SK-N-SH (cell line): ENCODE measurements around the gene AXIN1. TPM values are rescaled to one million over a fixed set of nuclear protein-coding genes. Genes with fewer than 3 reads are reported as not detected.
"Not testable (repeated sequence)": the region's sequence is repeated elsewhere in the genome, so short reads cannot be mapped to it uniquely, and the experiment has no call there.

Experiments
- CTCF ChIA-PET: fragments of 300-600, 350-600 bp; formaldehyde crosslinking; extraction: SDS; loops from one replicate; lab custom pipeline; 2021; lab: Yijun Ruan, JAX
- POLR2A ChIA-PET: fragments of 350-600 bp; sonication (Branson Sonifier 250); formaldehyde crosslinking; extraction: SDS; loops from one replicate; lab custom pipeline; 2020; ENCODE audit warnings: antibody characterized with exemption, inconsistent platforms; lab: Yijun Ruan, JAX
- DNase-seq: peaks from one replicate; pipeline ENCODE4 v3.0.0; 2012
- H2AFZ ChIP-seq: fragments of 200-600 bp; sonication (generic); 2 replicates; pipeline ENCODE4 v1.8.1; 2016; ENCODE audit warnings: antibody characterized with exemption, mild to moderate bottlenecking, low read depth
- H3F3A ChIP-seq: fragments of 200-600 bp; sonication (generic); replicated peaks from 2 replicates; pipeline ENCODE3; 2016; ENCODE audit warnings: antibody characterized with exemption, mild to moderate bottlenecking; ENCODE audit not compliant: insufficient read depth
- H3K27ac ChIP-seq, 2 experiments: fragments of 200-500 bp in 1 of 2; fragments of 200-600 bp in 1 of 2; sonication (Bioruptor generic) in 1 of 2; sonication (generic), shearing (Covaris generic) in 1 of 2; 2 replicates each; pipeline versions ENCODE4 v1.5.1 to v1.6.1; 2014 to 2016; ENCODE audit warnings: low read depth in 2 of 2, inconsistent platforms in 1 of 2, low read length in 1 of 2, mild to moderate bottlenecking in 1 of 2, mixed read lengths in 1 of 2
- H3K27me3 ChIP-seq: fragments of 200-600 bp; sonication (generic), shearing (Covaris generic); 2 replicates; pipeline ENCODE4 v1.6.1; 2016; ENCODE audit warnings: mixed run types; ENCODE audit not compliant: insufficient read depth
- H3K36me3 ChIP-seq, 2 experiments: fragments of 200-500 bp in 1 of 2; fragments of 200-600 bp in 1 of 2; sonication (Bioruptor generic) in 1 of 2; sonication (generic) in 1 of 2; replicated peaks in 1 of 2; 2 replicates each; pipeline versions ENCODE3 to v1.5.1; 2014 to 2016; ENCODE audit warnings: low read length in 1 of 2, mild to moderate bottlenecking in 1 of 2; ENCODE audit not compliant: insufficient read depth in 2 of 2, control insufficient read depth in 1 of 2
- H3K4me1 ChIP-seq, 2 experiments: fragments of 200-500 bp in 1 of 2; fragments of 200-600 bp in 1 of 2; sonication (Bioruptor generic) in 1 of 2; sonication (generic), shearing (Covaris generic) in 1 of 2; 2 replicates each; pipeline versions ENCODE4 v1.5.1 to v1.6.1; 2014 to 2016; ENCODE audit warnings: low read depth in 1 of 2, low read length in 1 of 2, mixed run types in 1 of 2; ENCODE audit not compliant: insufficient read depth in 2 of 2, control insufficient read depth in 1 of 2
- H3K4me2 ChIP-seq: fragments of 200-600 bp; sonication (generic), shearing (Covaris generic); 2 replicates; pipeline ENCODE4 v1.6.1; 2017; ENCODE audit warnings: mixed run types
- H3K4me3 ChIP-seq, 2 experiments: fragments of 200-500 bp in 1 of 2; fragments of 200-600 bp in 1 of 2; sonication (Bioruptor generic) in 1 of 2; sonication (generic), shearing (Covaris generic) in 1 of 2; 2 replicates each; pipeline versions ENCODE4 v1.5.1 to v1.8.1; 2014 to 2016; ENCODE audit warnings: low read depth in 2 of 2, inconsistent platforms in 1 of 2, low read length in 1 of 2, mild to moderate bottlenecking in 1 of 2, mixed read lengths in 1 of 2, moderate library complexity in 1 of 2
- H3K79me2 ChIP-seq: fragments of 200-600 bp; sonication (generic); 2 replicates; pipeline ENCODE4 v1.8.1; 2017; ENCODE audit warnings: mild to moderate bottlenecking; ENCODE audit not compliant: insufficient read depth
- H3K9ac ChIP-seq: fragments of 200-600 bp; sonication (generic); 2 replicates; pipeline ENCODE4 v1.6.1; 2017; ENCODE audit warnings: mixed run types
- H3K9me2 ChIP-seq: fragments of 200-600 bp; sonication (generic); 2 replicates; pipeline ENCODE4 v1.6.1; 2017; ENCODE audit warnings: mixed run types
- H3K9me3 ChIP-seq: fragments of 200-600 bp; sonication (generic); 2 replicates; pipeline ENCODE4 v1.6.1; 2017; ENCODE audit warnings: mixed run types, mild to moderate bottlenecking, moderate library complexity
- H4K20me1 ChIP-seq: fragments of 200-600 bp; sonication (generic); 2 replicates; pipeline ENCODE4 v1.6.1; 2017; ENCODE audit warnings: mild to moderate bottlenecking, mixed run types; ENCODE audit not compliant: insufficient read depth
- EP300 ChIP-seq, 2 experiments: IDR thresholded peaks; 2 replicates each; pipeline versions ENCODE4 v1.4.0 to v1.6.1; 2012; ENCODE audit warnings: borderline replicate concordance in 1 of 2, low read depth in 1 of 2, low read length in 1 of 2
- EZH2phosphoT487 ChIP-seq: fragments of 200-600 bp; sonication (generic); IDR thresholded peaks from 2 replicates; pipeline ENCODE4 v1.6.1; 2017; ENCODE audit warnings: low read depth, mixed run types, mild to moderate bottlenecking, antibody characterized with exemption, moderate library complexity, borderline replicate concordance
- FOSL2 ChIP-seq: IDR thresholded peaks from 2 replicates; pipeline ENCODE4 v1.4.0; 2012; ENCODE audit warnings: low read depth, mild to moderate bottlenecking, moderate library complexity, borderline replicate concordance
- FOXJ3 ChIP-seq: sonication (generic); formaldehyde crosslinking; IDR thresholded peaks from 2 replicates; pipeline ENCODE4 v1.5.1; 2020; ENCODE audit warnings: mild to moderate bottlenecking, missing genetic modification reagents
- FOXM1 ChIP-seq: IDR thresholded peaks from 2 replicates; pipeline ENCODE4 v1.4.0; 2012; ENCODE audit warnings: low read depth, mild to moderate bottlenecking
- GABPA ChIP-seq: IDR thresholded peaks from 2 replicates; pipeline ENCODE4 v1.4.0; 2012; ENCODE audit warnings: low read depth, mild to moderate bottlenecking
- JUND ChIP-seq: IDR thresholded peaks from 2 replicates; pipeline ENCODE4 v1.4.0; 2012
- MEF2A ChIP-seq: IDR thresholded peaks from 2 replicates; pipeline ENCODE4 v1.4.0; 2012; ENCODE audit warnings: low read depth, borderline replicate concordance
- MXI1 ChIP-seq: IDR thresholded peaks from 2 replicates; pipeline ENCODE4 v1.6.1; 2012; ENCODE audit warnings: mild to moderate bottlenecking, low read depth, low read length, improper control_type of control experiment
- NRF1 ChIP-seq: IDR thresholded peaks from 2 replicates; pipeline ENCODE4 v1.6.1; 2012; ENCODE audit warnings: low read depth, mild to moderate bottlenecking, low read length
- PBX3 ChIP-seq: IDR thresholded peaks from 2 replicates; pipeline ENCODE4; 2012
- POLR2AphosphoS5 ChIP-seq: IDR thresholded peaks from 2 replicates; pipeline ENCODE4 v1.6.1; 2012; ENCODE audit warnings: low read depth, low read length
- RAD21 ChIP-seq: IDR thresholded peaks from 2 replicates; pipeline ENCODE4 v1.6.1; 2012; ENCODE audit warnings: mild to moderate bottlenecking, low read length
- RCOR1 ChIP-seq: fragments of 150-350 bp; IDR thresholded peaks from 2 replicates; pipeline ENCODE4 v1.6.1; 2017; ENCODE audit warnings: antibody characterized with exemption, low read length
- SMC3 ChIP-seq: IDR thresholded peaks from 2 replicates; pipeline ENCODE4 v1.6.1; 2012; ENCODE audit warnings: low read depth, low read length, improper control_type of control experiment
- TEAD4 ChIP-seq: IDR thresholded peaks from 2 replicates; pipeline ENCODE4 v1.4.0; 2012; ENCODE audit warnings: mild to moderate bottlenecking, borderline replicate concordance; ENCODE audit not compliant: insufficient read depth
- USF1 ChIP-seq: IDR thresholded peaks from 2 replicates; pipeline ENCODE4 v1.4.0; 2012; ENCODE audit warnings: low read depth, borderline replicate concordance
- USF2 ChIP-seq: fragments of 150-350 bp; IDR thresholded peaks from 2 replicates; pipeline ENCODE4 v1.6.1; 2017; ENCODE audit warnings: antibody characterized with exemption, low read length, low read depth, borderline replicate concordance
- YY1 ChIP-seq: IDR thresholded peaks from 2 replicates; pipeline ENCODE4 v1.4.0; 2012; ENCODE audit warnings: low read depth, mild to moderate bottlenecking
- WGBS: methylation state at CpG from one replicate; pipeline ENCODE4 v1.1.6; 2017; ENCODE audit warnings: low lambda C conversion rate; 5-methylcytosine and 5-hydroxymethylcytosine counted together
- polyA plus RNA-seq, 3 experiments: library from polyadenylated mRNA; depleted of rRNA; stranded (reverse); fragments of >200 nt; gene quantifications; 2 replicates each; pipeline ENCODE4 v1.2.3, GENCODE V29; 2012

Gene AXIN1
- polyA plus RNA-seq, 1 of the 3 experiments (the other 2 are of a cell fraction), result 19.9 TPM

DNA sequence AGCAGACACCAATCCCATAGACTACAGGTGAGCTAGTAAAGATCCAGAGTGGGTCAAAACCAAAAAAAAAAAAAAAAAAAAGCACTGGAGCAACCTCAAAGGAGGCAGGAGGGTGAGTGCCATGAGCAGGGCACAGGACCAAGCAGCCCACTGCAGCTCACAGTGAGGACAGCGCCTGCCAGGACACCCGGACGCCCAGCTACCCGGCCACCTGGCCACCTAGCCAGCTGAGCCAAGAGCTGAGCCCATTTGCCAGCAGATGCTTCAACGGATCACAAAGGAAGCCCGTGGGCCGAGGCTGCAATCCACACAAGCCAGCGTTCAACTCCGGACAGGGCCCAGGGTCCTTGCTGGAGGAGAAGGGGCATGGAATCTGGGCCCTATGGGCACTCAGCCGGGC lies 15.1 kb downstream of the AXIN1 start:
- ChIA-PET CTCF (interaction anchor here (1.1 to 1.5 kb wide), 3 partner anchors 15 to 272 kb away, joined by 3 to 5 read pairs (median 4); partner anchors contain the start of gene AXIN1), POLR2A (no interaction called here)

DNA sequence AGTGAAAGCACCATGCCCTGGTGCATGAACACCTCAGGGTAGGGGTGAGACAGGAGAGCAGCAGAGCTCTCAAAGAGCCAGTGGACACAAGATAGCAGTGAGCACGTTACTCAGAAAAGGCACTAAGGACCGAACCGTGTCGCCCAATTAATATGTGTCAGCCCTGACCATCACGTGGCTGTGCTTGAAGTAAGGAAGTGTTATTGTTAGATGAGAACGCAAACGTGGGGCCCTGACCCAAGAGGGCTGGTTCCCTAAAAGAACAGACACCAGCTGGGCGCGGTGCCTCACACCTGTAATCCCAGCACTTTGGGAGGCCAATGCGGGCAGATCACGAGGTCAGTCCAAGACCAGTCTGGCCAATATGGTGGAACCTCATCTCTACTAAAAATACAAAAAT lies 16.3 kb downstream of the AXIN1 start:
- WGBS, result 97% methylated on average over 11 of the region's 11 CpGs
- H3K4me2 ChIP-seq, result no peak overlapping the region
- H3K27me3 ChIP-seq, result no peaks in the 10 kb centered on the region
- no peak for DNase-seq
- CTCF ChIA-PET, result interaction anchor here (0.8 to 1.4 kb wide), 2 partner anchors 16 to 271 kb away, joined by 3 to 5 read pairs; partner anchors contain the start of gene AXIN1
- H3F3A ChIP-seq, result no peaks in the 10 kb centered on the region
- no peak overlapping the region for H3K4me3 ChIP-seq
- no peak for TF ChIP-seq POLR2AphosphoS5
- TF ChIP-seq PBX3, result no peak
- TF ChIP-seq EZH2phosphoT487, result no peak
- no peak for TF ChIP-seq RAD21
- TF ChIP-seq YY1, result no peak
- no peak for TF ChIP-seq SMC3
- TF ChIP-seq RCOR1, result no peak
- no peak for TF ChIP-seq USF1
- TF ChIP-seq EP300 (IDR thresholded peaks at IDR 0.05; ENCODE audit: borderline replicate concordance in 1 of 2, low read depth in 1 of 2, low read length in 1 of 2), result no peak
- no peak for TF ChIP-seq FOXJ3
- peaks cover 90% of the 10 kb centered on the region for H4K20me1 ChIP-seq
- H3K9ac ChIP-seq, result no peak overlapping the region
- peaks cover 0 to 9% of the 10 kb centered on the region in 2 experiments; a peak in 1 of 4 replicates for H3K4me1 ChIP-seq
- H3K27ac ChIP-seq, result no peak overlapping the region
- H3K36me3 ChIP-seq, result no peaks in the 10 kb centered on the region
- peaks cover 93% of the 10 kb centered on the region for H3K79me2 ChIP-seq
- H2AFZ ChIP-seq, result no peak overlapping the region
- H3K9me3 ChIP-seq, result no peaks in the 10 kb centered on the region
- H3K9me2 ChIP-seq, result no peaks in the 10 kb centered on the region
- POLR2A ChIA-PET, result no interaction called here

More for the DNA sequence above, 15.1 kb downstream of the AXIN1 start:
- no peak for DNase-seq
- H3K27ac ChIP-seq, result no peak overlapping the region; a peak in 1 of 4 replicates
- TF ChIP-seq YY1 (no peak), FOXM1 (no peak), MXI1 (no peak), FOSL2 (no peak), JUND (no peak), PBX3 (no peak), TEAD4 (no peak), EZH2phosphoT487 (no peak), MEF2A (no peak), SMC3 (no peak), POLR2AphosphoS5 (no peak), USF2 (no peak), NRF1 (no peak), GABPA (no peak), RCOR1 (no peak)
- H3K4me2 ChIP-seq, result no peak overlapping the region
- H3K79me2 ChIP-seq, result peaks cover 90% of the 10 kb centered on the region
- no peak overlapping the region for H2AFZ ChIP-seq
- H3K9me3 ChIP-seq, result no peaks in the 10 kb centered on the region
- H3K4me1 ChIP-seq, result peaks cover 0 to 5% of the 10 kb centered on the region in 2 experiments; a peak in 1 of 4 replicates
- H3K36me3 ChIP-seq, result peaks cover 0 to under 1% of the 10 kb centered on the region in 2 experiments
- peaks cover 83% of the 10 kb centered on the region for H4K20me1 ChIP-seq
- no peak overlapping the region for H3K4me3 ChIP-seq
- no peak overlapping the region for H3K9ac ChIP-seq
- no peaks in the 10 kb centered on the region for H3F3A ChIP-seq
- H3K27me3 ChIP-seq, result no peaks in the 10 kb centered on the region
- WGBS, result 92% methylated on average over 6 of the region's 10 CpGs
- H3K9me2 ChIP-seq, result no peaks in the 10 kb centered on the region

DNA sequence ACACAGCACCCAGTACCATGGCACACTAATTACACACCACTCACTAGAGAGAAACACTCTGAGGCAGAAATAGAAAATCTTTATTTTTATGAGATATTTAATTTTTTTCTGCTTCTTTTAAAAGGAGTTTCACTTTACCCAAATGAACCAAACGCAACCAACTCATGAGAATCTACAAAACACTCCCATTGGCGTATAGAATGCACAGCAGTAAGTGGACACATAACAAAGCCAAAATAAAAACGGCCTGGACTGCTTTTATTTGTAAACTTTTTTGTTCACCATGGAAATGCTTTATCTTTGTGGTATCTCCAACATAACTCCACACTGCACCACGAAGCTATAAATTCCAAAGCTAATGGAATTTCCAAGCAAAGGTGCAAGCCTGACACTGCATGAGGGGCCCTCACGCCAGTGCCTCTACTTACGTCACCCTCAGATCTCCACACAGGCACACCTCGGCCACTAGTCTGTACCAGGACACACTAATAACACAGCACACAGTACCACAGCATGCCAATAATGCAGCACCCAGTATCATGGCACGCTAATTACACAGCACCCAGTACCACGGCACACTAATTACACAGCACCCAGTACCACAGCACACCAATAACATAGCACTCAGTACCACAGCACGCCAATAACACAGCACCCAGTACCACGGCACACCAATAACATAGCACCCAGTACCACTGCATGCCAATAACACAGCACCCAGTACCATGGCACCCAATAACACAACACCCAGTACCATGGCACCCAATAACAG lies 17.5 kb downstream of the AXIN1 start:
- H3K4me2 ChIP-seq, H3K9me2 ChIP-seq, H3K36me3 ChIP-seq, H3K27ac ChIP-seq, H3K9ac ChIP-seq, POLR2A ChIA-PET, H3K9me3 ChIP-seq, H3K27me3 ChIP-seq, H2AFZ ChIP-seq, H3K4me3 ChIP-seq, DNase-seq, H3F3A ChIP-seq: not testable (repeated sequence)
- 92% methylated on average over 10 of the region's 11 CpGs for WGBS
- Histone ChIP-seq H4K20me1 (peaks cover 90% of the 10 kb centered on the region), H3K4me1 (peaks cover 0 to 22% of the 10 kb centered on the region in 2 experiments; a peak in 1 of 4 replicates), H3K79me2 (peaks cover 95% of the 10 kb centered on the region)
- CTCF ChIA-PET, result interaction anchor here (0.8 kb wide), 2 partner anchors 15 to 169 kb away, joined by 3 to 4 read pairs; partner anchors contain the start of gene HBM
